ENCODE results near the gene SLC25A23. TPM values are rescaled to one million over a fixed set of nuclear protein-coding genes. Genes with fewer than 3 reads are reported as not detected.

Gene SLC25A23
- total RNA-seq, 2 experiments from 2014 or later, result 10.5 to 10.8 TPM

GRCh38 chr19:6491802-6492592 lies 32.4 kb upstream of the SLC25A23 start:
- ChIA-PET POLR2A (interaction anchor here (0.5 to 1.9 kb wide), 2 partner anchors 11 to 51 kb away, joined by 3 to 6 read pairs; partner anchors contain the start of gene DENND1C), CTCF (no interaction called here)
- ATAC-seq (ENCODE audit: poor library complexity) (no peak), DNase-seq (no peak)
- intact Hi-C loops (cut with DNase I, micrococcal nuclease), result no loop called here
- Histone ChIP-seq H3K9me3 (ENCODE audit: control insufficient read depth in 1 of 2, insufficient read depth in 1 of 2, low read length in 2 of 2) (peaks cover 0 to 10% of the 10 kb centered on the region in 2 experiments), H3K27ac (ENCODE audit: low read depth in 1 of 2, low read length in 2 of 2) (no peak overlapping the region), H3K4me3 (ENCODE audit: low read length) (no peak overlapping the region), H3K4me1 (ENCODE audit: insufficient read depth, low read length) (peaks cover 11% of the 10 kb centered on the region), H3K36me3 (ENCODE audit: insufficient read depth, low read length) (no peaks in the 10 kb centered on the region), H3K27me3 (ENCODE audit: control insufficient read depth in 1 of 2, insufficient read depth in 2 of 2, low read length in 2 of 2) (no peaks in the 10 kb centered on the region)
- H3K27ac Mint-ChIP-seq, result no peak overlapping the region
- no peaks in the 10 kb centered on the region for H3K9me3 Mint-ChIP-seq
- no peaks in the 10 kb centered on the region for H3K27me3 Mint-ChIP-seq
- no peak overlapping the region for H3K4me3 Mint-ChIP-seq
- H3K36me3 Mint-ChIP-seq (ENCODE audit: low read depth), result no peaks in the 10 kb centered on the region
- TF ChIP-seq CTCF (IDR thresholded peaks at IDR 0.05), result no peak
- peaks cover 11% of the 10 kb centered on the region for H3K4me1 Mint-ChIP-seq (ENCODE audit: low read depth)

- Histone ChIP-seq H3K4me1 (ENCODE audit: insufficient read depth, low read length) (peaks cover 11% of the 10 kb centered on the region), H3K36me3 (ENCODE audit: insufficient read depth, low read length) (no peaks in the 10 kb centered on the region), H3K9me3 (ENCODE audit: control insufficient read depth in 1 of 2, insufficient read depth in 1 of 2, low read length in 2 of 2) (peaks cover 0 to 10% of the 10 kb centered on the region in 2 experiments), H3K4me3 (ENCODE audit: low read length) (peak overlapping the region; percentile 39), H3K27ac (ENCODE audit: low read depth in 1 of 2, low read length in 2 of 2) (peak overlapping the region in 1 of 2 donors; percentile 0), H3K27me3 (ENCODE audit: control insufficient read depth in 1 of 2, insufficient read depth in 2 of 2, low read length in 2 of 2) (no peaks in the 10 kb centered on the region)
- DNase-seq (no peak), ATAC-seq (ENCODE audit: poor library complexity) (no peak)
- Mint-ChIP-seq H3K4me3 (peak overlapping the region; percentile 50), H3K36me3 (ENCODE audit: low read depth) (no peaks in the 10 kb centered on the region), H3K9me3 (no peaks in the 10 kb centered on the region), H3K4me1 (ENCODE audit: low read depth) (peaks cover 11% of the 10 kb centered on the region), H3K27ac (no peak overlapping the region), H3K27me3 (no peaks in the 10 kb centered on the region)
- ChIA-PET CTCF (no interaction called here), POLR2A (interaction anchor here (0.6 kb wide), 1 partner anchor 49 kb away, joined by 3 read pairs; no protein-coding TSS in a partner anchor)
- intact Hi-C loops (cut with DNase I, micrococcal nuclease), result no loop called here
- no peak for TF ChIP-seq CTCF (IDR thresholded peaks at IDR 0.05)
Measured at GRCh38 chr19:6490134-6490533, 30.5 kb upstream of the SLC25A23 start.

- H3K9me3 Mint-ChIP-seq, result no peaks in the 10 kb centered on the region
- intact Hi-C loops (cut with DNase I, micrococcal nuclease), result no loop called here
- Histone ChIP-seq H3K27me3 (ENCODE audit: control insufficient read depth in 1 of 2, insufficient read depth in 2 of 2, low read length in 2 of 2) (no peaks in the 10 kb centered on the region), H3K4me3 (ENCODE audit: low read length) (peak overlapping the region; percentile 39), H3K36me3 (ENCODE audit: insufficient read depth, low read length) (no peaks in the 10 kb centered on the region), H3K4me1 (ENCODE audit: insufficient read depth, low read length) (peaks cover 11% of the 10 kb centered on the region), H3K27ac (ENCODE audit: low read depth in 1 of 2, low read length in 2 of 2) (peak overlapping the region in 1 of 2 donors; percentile 0), H3K9me3 (ENCODE audit: control insufficient read depth in 1 of 2, insufficient read depth in 1 of 2, low read length in 2 of 2) (peaks cover 0 to 10% of the 10 kb centered on the region in 2 experiments)
- POLR2A ChIA-PET, result no interaction called here
- no peak overlapping the region for H3K27ac Mint-ChIP-seq
- H3K36me3 Mint-ChIP-seq (ENCODE audit: low read depth), result no peaks in the 10 kb centered on the region
- peak overlapping the region; percentile 50 for H3K4me3 Mint-ChIP-seq
- peak in 2 of 14 experiments; percentile 29 to 42 for DNase-seq
- no peak for TF ChIP-seq CTCF (IDR thresholded peaks at IDR 0.05)
- ATAC-seq (ENCODE audit: poor library complexity), result no peak
- no peaks in the 10 kb centered on the region for H3K27me3 Mint-ChIP-seq
- H3K4me1 Mint-ChIP-seq (ENCODE audit: low read depth), result peaks cover 11% of the 10 kb centered on the region
- CTCF ChIA-PET, result no interaction called here
Measured at GRCh38 chr19:6489278-6490061, 29.9 kb upstream of the SLC25A23 start.
